Mesendoderm (in vitro differentiated cells): ENCODE data around the gene C21orf58.

Source experiments
- DNase-seq: peaks from one replicate; pipeline ENCODE4 v3.0.0; 2013
- H2AK5ac ChIP-seq: 2 replicates; pipeline ENCODE4 v1.6.1; 2013; ENCODE audit warnings: low read length, inconsistent platforms
- H2BK120ac ChIP-seq: 2 replicates; pipeline ENCODE4 v1.6.1; 2013; ENCODE audit warnings: low read depth, mild to moderate bottlenecking, low read length, moderate library complexity, mixed read lengths
- H2BK15ac ChIP-seq: replicated peaks from 2 replicates; pipeline ENCODE4 v1.6.1; 2013; ENCODE audit warnings: low read depth, mild to moderate bottlenecking, moderate library complexity
- H2BK5ac ChIP-seq: 2 replicates; pipeline ENCODE4 v1.6.1; 2013; ENCODE audit warnings: low read length, inconsistent platforms
- H3K18ac ChIP-seq: 2 replicates; pipeline ENCODE4 v1.6.1; 2013; ENCODE audit warnings: mild to moderate bottlenecking, low read length, mixed read lengths
- H3K23ac ChIP-seq: one replicate; pipeline ENCODE4 v1.6.1; 2013; ENCODE audit warnings: low read length
- H3K27ac ChIP-seq: 2 replicates; pipeline ENCODE4 v1.5.1; 2013; ENCODE audit warnings: low read depth, mild to moderate bottlenecking, inconsistent platforms, low read length, moderate library complexity
- H3K27me3 ChIP-seq: 2 replicates; pipeline ENCODE4 v1.6.1; 2013; ENCODE audit warnings: low read length, control low read depth, mild to moderate bottlenecking, inconsistent platforms; ENCODE audit not compliant: insufficient read depth, poor library complexity
- H3K36me3 ChIP-seq: 2 replicates; pipeline ENCODE4 v1.6.1; 2013; ENCODE audit warnings: low read length, inconsistent platforms; ENCODE audit not compliant: control insufficient read depth, insufficient read depth
- H3K4ac ChIP-seq: one replicate; pipeline ENCODE4 v1.6.1; 2013; ENCODE audit warnings: low read depth, mild to moderate bottlenecking, low read length, moderate library complexity
- H3K4me1 ChIP-seq: 2 replicates; pipeline ENCODE4 v1.6.1; 2013; ENCODE audit warnings: low read depth, low read length, inconsistent platforms; ENCODE audit not compliant: control insufficient read depth
- H3K4me2 ChIP-seq: 2 replicates; pipeline ENCODE4 v1.6.1; 2013; ENCODE audit warnings: low read length
- H3K4me3 ChIP-seq: 2 replicates; pipeline ENCODE4 v1.5.1; 2013; ENCODE audit warnings: mild to moderate bottlenecking, low read length
- H3K56ac ChIP-seq: one replicate; pipeline ENCODE4 v1.6.1; 2013; ENCODE audit warnings: low read length
- H3K79me1 ChIP-seq: 2 replicates; pipeline ENCODE4 v1.6.1; 2013; ENCODE audit warnings: low read length, inconsistent platforms
- H3K79me2 ChIP-seq: 2 replicates; pipeline ENCODE4 v1.6.1; 2013; ENCODE audit warnings: mild to moderate bottlenecking, low read length; ENCODE audit not compliant: control insufficient read depth, insufficient read depth
- H3K9ac ChIP-seq: 2 replicates; pipeline ENCODE4 v1.6.1; 2013; ENCODE audit warnings: low read length, inconsistent platforms
- H4K5ac ChIP-seq: one replicate; pipeline ENCODE4 v1.6.1; 2013; ENCODE audit warnings: low read length
- H4K8ac ChIP-seq: one replicate; pipeline ENCODE4 v1.6.1; 2013; ENCODE audit warnings: low read depth, mild to moderate bottlenecking, control low read depth, low read length, moderate library complexity
- WGBS: extraction: QIAGEN DNeasy Blood & Tissue Kit; methylation state at CpG from one replicate; pipeline ENCODE4 v1.1.7; 2013; ENCODE audit warnings: low lambda C conversion rate, missing lambda C conversion rate; ENCODE audit not compliant: insufficient coverage; ENCODE audit errors: extremely low coverage; 5-methylcytosine and 5-hydroxymethylcytosine counted together

The C21orf58 gene

DNA sequence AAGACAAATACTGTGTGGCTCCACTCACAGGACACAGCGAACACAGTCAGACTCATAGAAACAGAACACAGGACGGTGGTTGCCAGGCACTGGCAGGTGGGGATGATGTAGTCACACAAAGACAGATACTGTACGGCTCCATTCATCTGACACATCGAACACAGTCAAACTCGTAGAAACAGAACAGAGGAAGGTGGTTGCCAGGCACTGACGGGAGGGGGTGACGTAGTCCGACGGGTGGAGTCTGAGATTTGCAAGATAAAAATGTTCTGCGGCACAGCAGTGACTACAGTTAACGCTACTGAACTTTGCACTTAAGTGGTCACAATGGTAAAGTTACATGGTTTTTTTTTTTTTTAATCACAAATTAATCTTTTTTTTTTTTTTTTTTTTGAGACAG lies 18.7 kb downstream of the C21orf58 start:
- Histone ChIP-seq H3K4me3 (no peak overlapping the region), H2BK5ac (no peak overlapping the region), H4K5ac (no peak overlapping the region), H2BK15ac (no peak overlapping the region), H2AK5ac (no peak overlapping the region), H3K4me1 (no peaks in the 10 kb centered on the region), H3K9ac (no peak overlapping the region), H3K23ac (no peak overlapping the region), H3K4ac (no peak overlapping the region), H3K18ac (no peak overlapping the region), H4K8ac (no peak overlapping the region), H3K4me2 (no peak overlapping the region), H3K27me3 (no peaks in the 10 kb centered on the region), H3K56ac (no peak overlapping the region), H3K27ac (no peak overlapping the region), H2BK120ac (no peak overlapping the region), H3K79me1 (no peaks in the 10 kb centered on the region), H3K79me2 (no peaks in the 10 kb centered on the region), H3K36me3 (peaks cover 4% of the 10 kb centered on the region)
- WGBS, result no CpG with 5 or more reads among the region's 11 CpGs
- DNase-seq, result no peak

DNA sequence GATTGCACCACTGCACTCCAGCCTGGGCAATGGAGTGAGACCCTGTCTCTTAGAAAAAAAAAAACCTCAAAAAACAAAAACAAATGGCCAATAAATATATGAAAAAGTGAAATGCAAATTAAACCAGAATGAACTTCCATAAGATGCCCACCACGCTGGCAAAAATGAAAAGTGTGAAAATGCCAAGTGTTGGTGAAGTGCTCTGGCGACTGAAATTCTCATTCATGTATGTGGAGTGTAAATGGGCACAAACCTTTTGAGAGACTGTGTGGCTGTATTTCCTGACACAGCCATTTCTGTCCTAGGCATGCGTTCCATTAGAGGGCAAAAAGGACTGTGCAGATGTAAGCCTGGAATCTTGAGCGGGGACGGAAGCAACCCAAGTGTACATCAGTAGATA lies 19.2 kb downstream of the C21orf58 start:
- peaks cover 6% of the 10 kb centered on the region for H3K36me3 ChIP-seq

DNA sequence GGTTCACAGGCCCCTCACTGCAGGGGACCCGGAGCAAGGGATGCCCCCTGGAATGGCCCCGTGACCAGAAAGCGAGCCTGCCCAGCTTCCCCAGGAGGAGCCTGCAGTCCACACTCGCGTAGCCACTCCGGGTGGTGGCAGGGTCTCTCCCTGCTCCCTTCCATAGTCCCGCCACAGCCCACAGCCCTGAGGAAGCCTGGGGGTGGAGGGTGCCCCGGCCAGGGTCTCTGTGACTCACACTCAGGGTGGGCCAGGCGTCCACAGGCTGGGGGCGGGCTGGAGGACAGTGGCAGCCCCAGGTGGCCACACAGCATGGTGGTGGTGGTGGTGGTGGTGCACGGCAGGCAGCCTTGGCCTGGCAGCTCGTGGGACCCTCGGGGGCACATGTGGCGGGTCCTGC lies 21.9 kb downstream of the C21orf58 start:
- Histone ChIP-seq H2BK120ac (no peak overlapping the region), H3K79me1 (no peaks in the 10 kb centered on the region), H3K18ac (no peak overlapping the region), H3K27me3 (no peaks in the 10 kb centered on the region), H3K4me1 (no peaks in the 10 kb centered on the region), H4K5ac (no peak overlapping the region), H2AK5ac (no peak overlapping the region), H3K23ac (no peak overlapping the region), H3K56ac (no peak overlapping the region), H3K4me2 (no peak overlapping the region), H4K8ac (no peak overlapping the region), H3K4me3 (no peak overlapping the region), H2BK5ac (no peak overlapping the region), H3K36me3 (peaks cover 7% of the 10 kb centered on the region), H3K9ac (no peak overlapping the region), H3K27ac (no peak overlapping the region), H2BK15ac (no peak overlapping the region), H3K4ac (no peak overlapping the region), H3K79me2 (no peaks in the 10 kb centered on the region)
- DNase-seq, result no peak
- WGBS, result no CpG with 5 or more reads among the region's 14 CpGs

More for the DNA sequence above, 19.2 kb downstream of the C21orf58 start:
- Histone ChIP-seq H3K27me3 (no peaks in the 10 kb centered on the region), H3K4ac (no peak overlapping the region), H3K79me1 (no peaks in the 10 kb centered on the region), H3K18ac (no peak overlapping the region), H3K4me1 (no peaks in the 10 kb centered on the region), H4K5ac (no peak overlapping the region), H3K79me2 (no peaks in the 10 kb centered on the region), H3K4me3 (no peak overlapping the region), H3K4me2 (no peak overlapping the region), H3K27ac (no peak overlapping the region), H2BK120ac (no peak overlapping the region), H3K23ac (no peak overlapping the region), H2BK5ac (no peak overlapping the region), H2BK15ac (no peak overlapping the region), H2AK5ac (no peak overlapping the region), H3K9ac (no peak overlapping the region), H3K56ac (no peak overlapping the region), H4K8ac (no peak overlapping the region)
- no peak for DNase-seq
- WGBS, result no CpG with 5 or more reads among the region's 5 CpGs

DNA sequence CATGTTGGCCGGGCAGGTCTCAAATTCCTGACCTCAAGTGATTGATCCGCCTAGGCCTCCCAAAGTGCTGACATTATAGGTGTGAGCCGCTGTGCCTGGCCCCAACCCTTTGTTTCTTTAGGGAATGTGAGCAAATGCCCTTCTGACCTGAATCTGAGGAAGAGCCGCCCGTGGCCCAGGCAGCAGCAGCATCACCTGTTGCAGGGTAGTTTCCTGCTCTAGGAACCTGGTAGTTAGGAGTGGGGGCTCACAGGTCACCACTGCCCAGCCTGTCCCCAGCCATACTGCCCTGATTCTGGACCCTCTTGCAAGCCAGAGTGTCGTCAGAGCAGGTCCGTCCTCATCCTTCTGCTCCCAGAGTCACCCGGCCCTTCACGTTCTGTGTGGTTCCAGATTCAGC lies 24.5 kb downstream of the C21orf58 start:
- no peaks in the 10 kb centered on the region for H3K27me3 ChIP-seq
- H3K79me1 ChIP-seq, result no peaks in the 10 kb centered on the region
- no peak overlapping the region for H3K4me3 ChIP-seq
- no peak overlapping the region for H2BK120ac ChIP-seq
- no CpG with 5 or more reads among the region's 9 CpGs for WGBS
- no peak overlapping the region for H3K4me2 ChIP-seq
- no peaks in the 10 kb centered on the region for H3K79me2 ChIP-seq
- peaks cover 3% of the 10 kb centered on the region for H3K4me1 ChIP-seq
- H3K27ac ChIP-seq, result no peak overlapping the region
- H3K56ac ChIP-seq, result no peak overlapping the region
- H2BK15ac ChIP-seq, result no peak overlapping the region
- no peak overlapping the region for H3K9ac ChIP-seq
- H3K4ac ChIP-seq, result no peak overlapping the region
- no peak overlapping the region for H3K23ac ChIP-seq
- H4K5ac ChIP-seq, result no peak overlapping the region
- H4K8ac ChIP-seq, result no peak overlapping the region
- no peak for DNase-seq
- H2AK5ac ChIP-seq, result no peak overlapping the region
- H3K36me3 ChIP-seq, result peaks cover 5% of the 10 kb centered on the region
- no peak overlapping the region for H2BK5ac ChIP-seq
- no peak overlapping the region for H3K18ac ChIP-seq

DNA sequence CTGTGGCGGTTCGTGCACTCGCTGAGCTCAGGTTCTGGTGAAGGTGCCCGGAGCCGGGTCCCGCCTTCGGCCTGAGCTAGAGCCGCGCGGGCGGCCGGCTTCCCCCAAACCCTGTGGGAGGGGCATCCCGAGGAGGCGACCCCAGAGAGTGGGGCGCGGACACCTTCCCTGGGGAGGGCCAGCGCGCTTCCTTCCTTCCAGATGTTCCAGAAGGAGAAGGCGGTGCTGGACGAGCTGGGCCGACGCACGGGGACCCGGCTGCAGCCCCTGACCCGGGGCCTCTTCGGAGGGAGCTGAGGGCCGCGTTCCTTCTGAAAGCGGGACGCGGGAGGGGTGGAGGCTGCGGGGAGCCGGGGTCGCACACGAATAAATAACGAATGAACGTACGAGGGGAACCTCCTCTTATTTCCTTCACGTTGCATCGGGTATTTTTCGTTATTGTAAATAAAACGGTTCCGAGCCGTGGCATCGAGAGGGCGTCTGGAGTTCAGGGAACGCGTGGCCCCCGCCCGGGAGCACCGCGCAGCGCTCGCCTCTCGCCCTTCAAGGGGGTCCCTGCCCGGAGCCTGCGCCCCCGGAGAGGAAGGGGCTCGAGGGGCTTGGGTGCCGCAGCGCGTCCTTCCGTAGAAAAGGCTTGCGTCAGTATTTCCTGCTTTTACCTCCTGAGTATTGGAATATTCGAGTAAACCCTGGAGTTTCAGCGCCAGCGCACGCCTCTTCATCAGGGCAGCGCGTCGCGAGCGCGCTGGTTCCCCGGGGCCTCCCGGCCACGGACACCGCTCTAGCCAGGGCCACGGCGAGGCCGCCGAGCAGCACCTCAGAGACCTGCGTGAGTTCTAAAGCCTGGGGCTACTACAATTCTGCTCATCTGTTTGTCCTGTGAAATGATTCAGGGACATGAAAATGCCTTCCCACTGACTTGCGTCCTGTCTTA lies 26.1 kb downstream of the C21orf58 start:
- no CpG with 5 or more reads among the region's 84 CpGs for WGBS
- no peak overlapping the region for H3K27ac ChIP-seq
- H2BK5ac ChIP-seq, result no peak overlapping the region
- no peak overlapping the region for H2AK5ac ChIP-seq
- H3K9ac ChIP-seq, result peak overlapping the region; percentile 72
- H3K56ac ChIP-seq, result peak overlapping the region; percentile 86
- H2BK120ac ChIP-seq, result no peak overlapping the region
- no peak overlapping the region for H4K5ac ChIP-seq
- H3K4ac ChIP-seq, result no peak overlapping the region
- peak; percentile 43 for DNase-seq
- H3K79me1 ChIP-seq, result no peaks in the 10 kb centered on the region
- peak overlapping the region; percentile 20 for H3K18ac ChIP-seq
- no peak overlapping the region for H4K8ac ChIP-seq
- no peak overlapping the region for H2BK15ac ChIP-seq
- H3K4me3 ChIP-seq, result no peak overlapping the region
- H3K27me3 ChIP-seq, result no peaks in the 10 kb centered on the region
- H3K4me2 ChIP-seq, result peak overlapping the region; percentile 78
- peak overlapping the region; percentile 24 for H3K23ac ChIP-seq
- peaks cover 5% of the 10 kb centered on the region for H3K36me3 ChIP-seq
- no peaks in the 10 kb centered on the region for H3K79me2 ChIP-seq
- H3K4me1 ChIP-seq, result peaks cover 3% of the 10 kb centered on the region
